Vagina (tissue), 2 donors: ENCODE measurements around the gene DCDC2.

Experiments
- CTCF ChIP-seq, 3 experiments: fragments of 450-650 bp in 2 of 3; fragments of 200-600 bp in 1 of 3; sonication (generic) in 1 of 3; IDR thresholded peaks; one replicate each; pipeline ENCODE4 v1.5.1; 2017 to 2019; ENCODE audit warnings: antibody characterized with exemption in 3 of 3, mild to moderate bottlenecking in 2 of 3, moderate library complexity in 2 of 3
- POLR2A ChIP-seq, 2 donors: fragments of 450-650 bp; IDR thresholded peaks; one replicate each; pipeline ENCODE4 v1.6.1; 2017; ENCODE audit warnings: antibody characterized with exemption in 2 of 2, mild to moderate bottlenecking in 2 of 2, moderate library complexity in 2 of 2
- POLR2AphosphoS5 ChIP-seq, 2 donors: sonication (generic); formaldehyde crosslinking; IDR thresholded peaks; one replicate each; pipeline ENCODE4 v1.9.0; 2017; ENCODE audit warnings: antibody characterized with exemption in 2 of 2, mild to moderate bottlenecking in 2 of 2, low read depth in 1 of 2; ENCODE audit not compliant: insufficient read depth in 1 of 2

DNA sequence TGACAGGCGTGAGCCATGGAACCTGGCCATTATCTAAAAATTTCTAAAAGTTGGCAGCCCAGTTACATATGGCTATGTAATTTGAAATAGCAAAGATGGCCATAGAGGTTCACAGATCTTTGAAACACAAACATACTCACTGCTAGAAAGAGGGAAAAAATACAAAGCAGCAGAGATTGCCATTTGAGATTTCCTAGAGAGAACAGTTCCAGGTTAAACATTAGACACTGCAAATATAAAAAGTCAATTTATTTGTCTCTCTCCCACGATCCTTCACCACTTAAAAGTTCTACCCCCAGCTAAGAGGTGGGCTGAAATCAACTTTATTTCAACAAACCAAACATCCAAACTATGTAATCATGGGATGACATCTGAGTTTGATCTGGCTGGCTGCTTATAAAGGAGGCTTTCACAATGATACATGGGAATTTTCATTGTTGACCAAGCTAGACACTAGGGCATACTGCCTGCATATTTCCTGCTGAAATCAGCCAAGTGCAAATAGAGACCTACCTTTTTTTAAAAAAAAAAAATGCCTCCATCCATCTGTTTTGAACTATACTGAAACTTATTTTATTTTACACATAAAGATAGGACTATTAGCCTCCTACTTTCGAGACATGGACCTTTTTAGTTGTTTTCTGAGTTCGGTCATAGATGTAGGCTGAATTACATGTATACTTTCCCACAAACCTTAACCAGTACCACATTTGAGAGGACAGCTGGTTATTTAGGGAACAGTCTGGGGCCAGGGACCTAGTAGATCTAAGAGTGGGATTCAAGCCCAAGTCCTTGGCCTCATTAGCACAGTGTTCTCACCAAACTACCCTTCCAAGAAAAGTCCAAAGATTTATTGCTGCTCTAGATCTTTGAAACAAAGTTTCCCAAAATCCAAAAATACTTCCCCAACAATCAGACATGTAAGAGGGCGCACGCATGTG, 16.6 kb downstream of the DCDC2 start:
- TF ChIP-seq POLR2A (IDR thresholded peaks at IDR 0.05) = no peak
- TF ChIP-seq POLR2AphosphoS5 (IDR thresholded peaks at IDR 0.05; ENCODE audit: insufficient read depth in 1 of 2, low read depth in 1 of 2) = no peak
- no peak for TF ChIP-seq CTCF (IDR thresholded peaks at IDR 0.05)
